Uterus (tissue), 4 donors: ENCODE measurements around the gene ADAMTS14. TPM values are rescaled to one million over a fixed set of nuclear protein-coding genes. Genes with fewer than 3 reads are reported as not detected.

Experiments
- DNase-seq, 2 donors: peaks; one replicate each; pipeline ENCODE4 v3.0.0-alpha.2; 2019 to 2020
- H3K27ac ChIP-seq, 2 donors: fragments of 200-600 bp; sonication (generic); 1 replicate in 1 of 2; 2 replicates in 1 of 2; pipeline ENCODE4 v1.5.1; 2016 to 2018
- H3K27me3 ChIP-seq, 2 donors: fragments of 200-600 bp; sonication (generic); one replicate each; pipeline ENCODE4 v1.5.1; 2018 to 2019; ENCODE audit warnings: control low read depth in 1 of 2
- H3K36me3 ChIP-seq, 2 donors: fragments of 200-600 bp; sonication (generic); one replicate each; pipeline ENCODE4 v1.5.1; 2019; ENCODE audit warnings: control low read depth in 1 of 2
- H3K4me1 ChIP-seq, 2 donors: fragments of 200-600 bp; sonication (generic); one replicate each; pipeline ENCODE4 v1.5.1; 2018 to 2019; ENCODE audit warnings: control low read depth in 1 of 2
- H3K4me3 ChIP-seq, 2 donors: fragments of 200-600 bp; sonication (generic); 1 replicate in 1 of 2; 2 replicates in 1 of 2; pipeline ENCODE4 v1.5.1; 2018 to 2019; ENCODE audit warnings: mild to moderate bottlenecking in 1 of 2
- H3K9me3 ChIP-seq, 2 donors: fragments of 200-600 bp; sonication (generic); one replicate each; pipeline ENCODE4 v1.5.1; 2019; ENCODE audit warnings: control low read depth in 1 of 2
- POLR2A ChIP-seq, 2 donors: fragments of 450-650 bp; IDR thresholded peaks; one replicate each; pipeline ENCODE4 v1.6.1; 2016; ENCODE audit warnings: antibody characterized with exemption in 2 of 2, mild to moderate bottlenecking in 1 of 2, moderate library complexity in 1 of 2
- intact Hi-C: fragments of 100-400 bp; cut with DNase I; formaldehyde crosslinking; loops from one replicate; pipeline ENCODE4 v1.15.1; 2023; ENCODE audit warnings: low total_unique reads
- total RNA-seq, 4 donors: library from RNA; depleted of rRNA in 3 of 4; stranded (reverse); fragments of >200 nt in 3 of 4; gene quantifications; one replicate each; pipeline versions ENCODE4 v1.1.0 to v1.2.4, GENCODE V29; 2014 to 2023
- TF ChIP-seq, protein P1 (sequence below), 4 experiments: fragments of 200-600 bp in 2 of 4; fragments of 450-650 bp in 2 of 4; sonication (generic) in 2 of 4; IDR thresholded peaks; one replicate each; pipeline ENCODE4 v1.5.1; 2016 to 2019; ENCODE audit warnings: antibody characterized with exemption in 4 of 4, mild to moderate bottlenecking in 2 of 4, moderate library complexity in 1 of 4
- donor health status: DM: yes; HTN: yes; CAD: no.

ADAMTS14 gene
- total RNA-seq, 4 donors from 2014 or later = 0.18 to 3.7 TPM; not detected in 2

DNA sequence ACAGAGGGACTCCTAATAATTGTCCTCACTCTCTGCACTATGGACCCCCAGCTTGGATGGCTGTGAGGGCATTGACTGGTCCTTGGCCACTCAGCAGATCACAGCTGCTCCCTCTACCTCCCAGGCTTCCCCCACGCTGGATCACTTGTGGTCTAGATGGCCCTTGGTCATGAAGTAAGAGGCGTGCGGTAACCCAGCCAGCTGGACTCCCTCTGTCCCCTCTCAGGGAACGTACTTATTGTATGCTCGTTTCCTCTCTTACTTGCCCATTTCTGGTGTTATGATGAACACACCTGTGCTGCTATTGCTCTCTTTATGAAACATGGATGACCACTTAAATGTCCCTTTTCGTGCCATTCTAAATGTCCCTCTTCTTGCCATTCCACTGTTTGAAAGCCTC lies 19.3 kb downstream of the ADAMTS14 start:
- no peaks in the 10 kb centered on the region for H3K9me3 ChIP-seq
- H3K27me3 ChIP-seq = no peaks in the 10 kb centered on the region
- no peaks in the 10 kb centered on the region for H3K36me3 ChIP-seq
- intact Hi-C loops = no loop called here
- TF ChIP-seq POLR2A (IDR thresholded peaks at IDR 0.05) = no peak
- TF ChIP-seq, protein P1, sequence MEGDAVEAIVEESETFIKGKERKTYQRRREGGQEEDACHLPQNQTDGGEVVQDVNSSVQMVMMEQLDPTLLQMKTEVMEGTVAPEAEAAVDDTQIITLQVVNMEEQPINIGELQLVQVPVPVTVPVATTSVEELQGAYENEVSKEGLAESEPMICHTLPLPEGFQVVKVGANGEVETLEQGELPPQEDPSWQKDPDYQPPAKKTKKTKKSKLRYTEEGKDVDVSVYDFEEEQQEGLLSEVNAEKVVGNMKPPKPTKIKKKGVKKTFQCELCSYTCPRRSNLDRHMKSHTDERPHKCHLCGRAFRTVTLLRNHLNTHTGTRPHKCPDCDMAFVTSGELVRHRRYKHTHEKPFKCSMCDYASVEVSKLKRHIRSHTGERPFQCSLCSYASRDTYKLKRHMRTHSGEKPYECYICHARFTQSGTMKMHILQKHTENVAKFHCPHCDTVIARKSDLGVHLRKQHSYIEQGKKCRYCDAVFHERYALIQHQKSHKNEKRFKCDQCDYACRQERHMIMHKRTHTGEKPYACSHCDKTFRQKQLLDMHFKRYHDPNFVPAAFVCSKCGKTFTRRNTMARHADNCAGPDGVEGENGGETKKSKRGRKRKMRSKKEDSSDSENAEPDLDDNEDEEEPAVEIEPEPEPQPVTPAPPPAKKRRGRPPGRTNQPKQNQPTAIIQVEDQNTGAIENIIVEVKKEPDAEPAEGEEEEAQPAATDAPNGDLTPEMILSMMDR (IDR thresholded peaks at IDR 0.05) = no peak
- DNase-seq = no peak
- no peak overlapping the region for H3K27ac ChIP-seq
- H3K4me3 ChIP-seq = no peak overlapping the region
- H3K4me1 ChIP-seq = no peaks in the 10 kb centered on the region

DNA sequence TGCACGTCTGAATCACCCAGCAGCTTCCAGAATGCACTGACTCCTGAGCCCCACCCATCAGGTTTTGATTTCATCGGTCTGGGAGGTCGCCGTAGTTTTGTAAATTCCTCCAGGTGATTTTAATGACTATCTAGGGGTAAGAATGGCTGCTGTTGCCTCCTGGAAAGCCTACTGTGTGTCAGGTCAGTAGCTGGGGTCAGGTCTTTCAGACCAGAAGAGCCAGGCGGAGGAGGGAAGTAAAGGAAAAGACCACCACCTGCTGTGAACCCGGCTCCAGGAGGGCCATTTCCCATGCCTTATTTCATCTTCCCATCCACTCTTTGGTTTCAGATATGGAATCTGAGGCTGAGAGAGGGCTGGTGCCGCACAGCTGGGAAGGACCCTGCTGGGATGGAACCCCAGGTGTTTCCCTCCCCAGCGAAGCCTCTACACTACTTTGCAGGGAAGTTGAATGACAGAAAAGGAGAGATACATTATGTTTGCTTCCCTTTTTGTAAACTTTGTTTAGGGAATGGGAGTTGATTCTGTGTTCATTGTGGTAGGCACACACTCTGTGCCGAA lies 19.8 kb downstream of the ADAMTS14 start:
- no peaks in the 10 kb centered on the region for H3K36me3 ChIP-seq
- no peak for DNase-seq
- no peaks in the 10 kb centered on the region for H3K9me3 ChIP-seq
- no peak for TF ChIP-seq POLR2A (IDR thresholded peaks at IDR 0.05)
- TF ChIP-seq, protein P1 (IDR thresholded peaks at IDR 0.05) = no peak
- intact Hi-C loops = no loop called here
- no peak overlapping the region for H3K27ac ChIP-seq
- no peak overlapping the region for H3K4me3 ChIP-seq
- no peaks in the 10 kb centered on the region for H3K4me1 ChIP-seq
- H3K27me3 ChIP-seq = no peaks in the 10 kb centered on the region

DNA sequence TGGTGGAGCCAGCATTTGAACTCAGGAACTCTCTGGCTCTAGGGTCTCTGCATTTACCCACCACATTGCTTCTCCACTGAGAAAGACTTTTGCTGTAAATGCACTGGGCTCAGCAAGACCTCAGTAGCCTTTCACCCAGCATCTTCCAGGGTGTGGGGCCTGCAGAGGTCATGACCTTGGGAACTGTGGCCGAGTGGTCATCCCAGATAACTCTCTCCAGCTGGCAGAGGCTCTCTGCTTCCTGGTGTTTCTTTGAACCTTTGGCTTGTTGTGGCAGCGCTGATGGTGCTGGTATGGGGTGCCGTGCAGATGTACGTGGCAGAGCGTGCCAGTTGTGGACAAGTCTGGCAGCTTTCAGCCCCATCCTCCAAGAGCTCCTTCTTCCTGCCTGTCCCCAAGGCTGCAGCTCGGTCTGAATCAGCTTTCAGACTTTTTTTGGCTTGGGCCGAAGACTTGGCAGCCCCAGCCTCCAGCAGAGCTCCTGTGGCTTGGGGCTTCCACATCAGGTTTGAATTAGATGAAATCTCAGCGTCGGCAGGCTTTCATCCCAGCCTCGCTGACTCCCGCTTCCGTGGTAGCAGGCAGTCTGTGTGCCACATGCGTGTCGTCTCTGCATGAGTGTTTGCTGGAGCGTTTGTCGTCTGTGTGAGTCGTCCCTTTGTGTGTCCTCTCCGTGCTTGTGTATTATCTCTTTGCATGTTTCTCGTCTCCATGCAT lies 21.5 kb downstream of the ADAMTS14 start:
- no peak for TF ChIP-seq POLR2A (IDR thresholded peaks at IDR 0.05)
- TF ChIP-seq, protein P1 (IDR thresholded peaks at IDR 0.05) = no peak
- DNase-seq = peak; percentile 60 to 76
- no peaks in the 10 kb centered on the region for H3K36me3 ChIP-seq
- no peaks in the 10 kb centered on the region for H3K9me3 ChIP-seq
- no peaks in the 10 kb centered on the region for H3K27me3 ChIP-seq
- no peaks in the 10 kb centered on the region for H3K4me1 ChIP-seq
- H3K27ac ChIP-seq = no peak overlapping the region
- intact Hi-C loops = no loop called here
- no peak overlapping the region for H3K4me3 ChIP-seq

GRCh38 chr10:70694418-70695141 lies 22.3 kb downstream of the ADAMTS14 start:
- H3K4me3 ChIP-seq = no peak overlapping the region
- intact Hi-C loops = no loop called here
- H3K36me3 ChIP-seq = no peaks in the 10 kb centered on the region
- no peaks in the 10 kb centered on the region for H3K4me1 ChIP-seq
- no peak for DNase-seq
- H3K9me3 ChIP-seq = no peaks in the 10 kb centered on the region
- no peaks in the 10 kb centered on the region for H3K27me3 ChIP-seq
- no peak overlapping the region for H3K27ac ChIP-seq
- no peak for TF ChIP-seq POLR2A (IDR thresholded peaks at IDR 0.05)
- TF ChIP-seq, protein P1 (IDR thresholded peaks at IDR 0.05) = no peak
